ENCODE data around the gene WDR31.
"Not testable (repeated sequence)": the region's sequence is repeated elsewhere in the genome, so short reads cannot be mapped to it uniquely, and the experiment has no call there.

Gene WDR31

GRCh38 chr9:113368982-113369854 lies 29.1 kb upstream of the WDR31 start:
- no peak for DNase-seq (ENCODE audit: low read depth in 2 of 2)

- no peak for DNase-seq (ENCODE audit: low read depth in 2 of 2)
Observed at GRCh38 chr9:113368348-113368981, 28.4 kb upstream of the WDR31 start.

- not testable (repeated sequence) for DNase-seq (ENCODE audit: low read depth in 2 of 2)
Observed at GRCh38 chr9:113365652-113366051, 25.6 kb upstream of the WDR31 start.

GRCh38 chr9:113364951-113365350 lies 24.9 kb upstream of the WDR31 start:
- DNase-seq (ENCODE audit: low read depth in 2 of 2): no peak

GRCh38 chr9:113363336-113363735 lies 23.3 kb upstream of the WDR31 start:
- no peak for DNase-seq (ENCODE audit: low read depth in 2 of 2)

- no peak for DNase-seq (ENCODE audit: low read depth in 2 of 2)
Observed at GRCh38 chr9:113361304-113362018, 21.4 kb upstream of the WDR31 start.

- DNase-seq (ENCODE audit: low read depth in 2 of 2): no peak
Observed at GRCh38 chr9:113360242-113360842, 20.3 kb upstream of the WDR31 start.

GRCh38 chr9:113359385-113359784 lies 19.3 kb upstream of the WDR31 start:
- DNase-seq (ENCODE audit: low read depth in 2 of 2): no peak

GRCh38 chr9:113356686-113357292 lies 16.7 kb upstream of the WDR31 start:
- DNase-seq (ENCODE audit: low read depth in 2 of 2): no peak

GRCh38 chr9:113355040-113355596 lies 15.0 kb upstream of the WDR31 start:
- DNase-seq (ENCODE audit: low read depth in 2 of 2): no peak

GRCh38 chr9:113352411-113352810 lies 12.3 kb upstream of the WDR31 start:
- DNase-seq (ENCODE audit: low read depth in 2 of 2): no peak

- DNase-seq (ENCODE audit: low read depth in 2 of 2): no peak
Observed at GRCh38 chr9:113352006-113352405, 11.9 kb upstream of the WDR31 start.

- DNase-seq (ENCODE audit: low read depth in 2 of 2): no peak
Observed at GRCh38 chr9:113350937-113351336, 10.9 kb upstream of the WDR31 start.

- DNase-seq (ENCODE audit: low read depth in 2 of 2): no peak
Observed at GRCh38 chr9:113350107-113350661, 10.1 kb upstream of the WDR31 start.

GRCh38 chr9:113349445-113350094 lies 9.5 kb upstream of the WDR31 start, which contains the start of gene BSPRY:
Gene BSPRY (plus strand): TSS chr9:113349541. CDS start chr9:113349580, 39 bp downstream.
- no peak for DNase-seq (ENCODE audit: low read depth in 2 of 2)

- DNase-seq (ENCODE audit: low read depth in 2 of 2): no peak
Observed at GRCh38 chr9:113349066-113349444, 9.0 kb upstream of the WDR31 start.

- no peak for DNase-seq (ENCODE audit: low read depth in 2 of 2)
Observed at GRCh38 chr9:113348437-113348836, 8.4 kb upstream of the WDR31 start.

- DNase-seq (ENCODE audit: low read depth in 2 of 2): no peak
Observed at GRCh38 chr9:113345671-113346070, 5.6 kb upstream of the WDR31 start.

GRCh38 chr9:113345190-113345589 lies 5.1 kb upstream of the WDR31 start:
- DNase-seq (ENCODE audit: low read depth in 2 of 2): no peak

- no peak for DNase-seq (ENCODE audit: low read depth in 2 of 2)
Observed at GRCh38 chr9:113343732-113344231, 3.7 kb upstream of the WDR31 start.
